HG03039 (cell line): ENCODE results near the gene COPE.

Experiments
- ATAC-seq: cut with Tn5 transposase; IDR thresholded peaks from one replicate; pipeline ENCODE4 v1.9.1; 2021; ENCODE audit warnings: mild to moderate bottlenecking, moderate library complexity; ENCODE audit not compliant: unreplicated experiment

Gene COPE

GRCh38 chr19:18868380-18869022, 50.7 kb downstream of the COPE start:
- no peak for ATAC-seq

GRCh38 chr19:18867751-18868150, 51.4 kb downstream of the COPE start:
- no peak for ATAC-seq

- no peak for ATAC-seq
Measured at GRCh38 chr19:18867199-18867598, 52.0 kb downstream of the COPE start.

- no peak for ATAC-seq
Measured at GRCh38 chr19:18866800-18867123, 52.4 kb downstream of the COPE start.

GRCh38 chr19:18865973-18866799, 53.0 kb downstream of the COPE start:
- no peak for ATAC-seq

- ATAC-seq: no peak
Measured at GRCh38 chr19:18865106-18865972, 53.8 kb downstream of the COPE start.

GRCh38 chr19:18863843-18864362, 55.3 kb downstream of the COPE start:
- no peak for ATAC-seq

- no peak for ATAC-seq
Measured at GRCh38 chr19:18862976-18863842, 56.0 kb downstream of the COPE start.

GRCh38 chr19:18861917-18862316, 57.3 kb downstream of the COPE start:
- no peak for ATAC-seq

- ATAC-seq: no peak
Measured at GRCh38 chr19:18861235-18861634, 58.0 kb downstream of the COPE start.

- no peak for ATAC-seq
Measured at GRCh38 chr19:18860725-18861124, 58.5 kb downstream of the COPE start.

GRCh38 chr19:18860302-18860700, 58.9 kb downstream of the COPE start:
- no peak for ATAC-seq

- no peak for ATAC-seq
Measured at GRCh38 chr19:18859676-18860301, 59.4 kb downstream of the COPE start.

GRCh38 chr19:18858906-18859646, 60.1 kb downstream of the COPE start:
- ATAC-seq: no peak

GRCh38 chr19:18857223-18857622, 62.0 kb downstream of the COPE start:
- no peak for ATAC-seq

GRCh38 chr19:18856385-18857126, 62.6 kb downstream of the COPE start:
- no peak for ATAC-seq

- no peak for ATAC-seq
Measured at GRCh38 chr19:18855647-18856384, 63.4 kb downstream of the COPE start.

GRCh38 chr19:18854982-18855381, 64.2 kb downstream of the COPE start:
- ATAC-seq: no peak
